DOHH2 (cell line): ENCODE measurements around the gene PPFIA4.

Experiments used
- H3F3A ChIP-seq: fragments of 200-600 bp; sonication (generic), shearing (Covaris generic); 2 replicates; pipeline ENCODE4 v1.6.0; 2016; ENCODE audit warnings: antibody characterized with exemption, mild to moderate bottlenecking; ENCODE audit not compliant: control insufficient read depth, insufficient read depth
- H3K27ac ChIP-seq: fragments of 200-600 bp; sonication (generic); 2 replicates; pipeline ENCODE4 v1.5.1; 2014; ENCODE audit warnings: low read depth, mild to moderate bottlenecking, low read length, moderate library complexity
- H3K27me3 ChIP-seq: fragments of 200-600 bp; sonication (generic); 2 replicates; pipeline ENCODE4 v1.6.1; 2014; ENCODE audit warnings: mild to moderate bottlenecking, low read length, mixed read lengths; ENCODE audit not compliant: control insufficient read depth
- H3K36me3 ChIP-seq: fragments of 200-600 bp; sonication (generic); 2 replicates; pipeline ENCODE4 v1.6.1; 2014; ENCODE audit warnings: mild to moderate bottlenecking, low read length, moderate library complexity, mixed read lengths; ENCODE audit not compliant: control insufficient read depth
- H3K4me1 ChIP-seq: fragments of 200-600 bp; sonication (generic); 2 replicates; pipeline ENCODE4 v1.6.1; 2014; ENCODE audit warnings: mild to moderate bottlenecking, low read length, mixed read lengths; ENCODE audit not compliant: control insufficient read depth
- H3K4me2 ChIP-seq: fragments of 200-600 bp; sonication (generic); 2 replicates; pipeline ENCODE4 v1.6.0; 2014; ENCODE audit warnings: mild to moderate bottlenecking, low read length, moderate library complexity
- H3K4me3 ChIP-seq: fragments of 200-600 bp; sonication (generic); 2 replicates; pipeline ENCODE4 v1.5.1; 2014; ENCODE audit warnings: mild to moderate bottlenecking, low read length, mixed read lengths
- H3K79me2 ChIP-seq: fragments of 200-600 bp; sonication (generic); 2 replicates; pipeline ENCODE4 v1.6.1; 2014; ENCODE audit warnings: mild to moderate bottlenecking, low read length, mixed read lengths; ENCODE audit not compliant: control insufficient read depth
- H3K9me2 ChIP-seq: fragments of 200-600 bp; sonication (generic); replicated peaks from 2 replicates; pipeline ENCODE4 v1.6.1; 2014; ENCODE audit warnings: mild to moderate bottlenecking, low read length, mixed read lengths; ENCODE audit not compliant: control insufficient read depth
- H3K9me3 ChIP-seq: fragments of 200-600 bp; sonication (generic); 2 replicates; pipeline ENCODE4 v1.6.1; 2014; ENCODE audit warnings: antibody characterized with exemption, low read length, mixed read lengths; ENCODE audit not compliant: control insufficient read depth, insufficient read depth
- H4K20me1 ChIP-seq: fragments of 200-600 bp; sonication (generic); 2 replicates; pipeline ENCODE4 v1.6.0; 2014; ENCODE audit warnings: low read depth, mild to moderate bottlenecking, antibody characterized with exemption, low read length, moderate library complexity; ENCODE audit not compliant: control insufficient read depth, insufficient read depth
- EZH2phosphoT487 ChIP-seq: fragments of 200-600 bp; sonication (generic); IDR thresholded peaks from 2 replicates; pipeline ENCODE4 v1.6.1; 2017; ENCODE audit warnings: borderline replicate concordance, mild to moderate bottlenecking, antibody characterized with exemption, low read length, moderate library complexity, mixed read lengths
- TF ChIP-seq, protein P1 (sequence below): fragments of 200-600 bp; sonication (generic); IDR thresholded peaks from one replicate; pipeline ENCODE4 v1.5.1; 2014; ENCODE audit warnings: antibody characterized with exemption, mild to moderate bottlenecking, low read depth, low read length; ENCODE audit not compliant: poor library complexity, severe bottlenecking

The PPFIA4 gene

DNA sequence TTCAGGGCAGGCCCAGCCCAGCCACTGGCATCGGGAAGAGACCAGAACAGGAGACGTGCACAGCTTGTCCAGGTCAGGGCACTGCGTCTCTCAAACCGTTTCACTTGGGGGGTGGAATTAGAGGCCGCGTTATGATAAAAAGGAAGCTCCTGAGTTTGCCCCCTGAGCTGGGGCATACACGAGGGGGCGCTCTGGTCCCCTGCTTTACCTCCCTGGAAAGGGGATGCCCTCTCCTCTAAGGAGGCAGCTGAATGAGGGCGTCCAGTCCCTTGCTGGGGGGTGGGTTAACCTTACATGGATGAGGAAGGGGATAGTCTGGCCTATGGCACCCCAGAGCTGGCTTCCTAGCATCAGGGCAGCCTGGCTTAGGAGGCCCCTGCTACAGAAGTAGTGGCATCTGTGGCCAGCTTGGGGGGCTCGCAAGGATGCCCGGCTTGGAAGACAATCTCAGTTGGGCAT is 57.2 kb downstream of the PPFIA4 start:
- Histone ChIP-seq H3K9me2 (no peaks in the 10 kb centered on the region), H3K27ac (no peak overlapping the region), H3K36me3 (no peaks in the 10 kb centered on the region), H3K79me2 (no peaks in the 10 kb centered on the region), H4K20me1 (no peaks in the 10 kb centered on the region), H3K9me3 (no peaks in the 10 kb centered on the region), H3K27me3 (peaks cover 11% of the 10 kb centered on the region), H3K4me1 (no peaks in the 10 kb centered on the region), H3K4me3 (no peak overlapping the region), H3F3A (no peaks in the 10 kb centered on the region), H3K4me2 (no peak overlapping the region)
- TF ChIP-seq, protein P1, sequence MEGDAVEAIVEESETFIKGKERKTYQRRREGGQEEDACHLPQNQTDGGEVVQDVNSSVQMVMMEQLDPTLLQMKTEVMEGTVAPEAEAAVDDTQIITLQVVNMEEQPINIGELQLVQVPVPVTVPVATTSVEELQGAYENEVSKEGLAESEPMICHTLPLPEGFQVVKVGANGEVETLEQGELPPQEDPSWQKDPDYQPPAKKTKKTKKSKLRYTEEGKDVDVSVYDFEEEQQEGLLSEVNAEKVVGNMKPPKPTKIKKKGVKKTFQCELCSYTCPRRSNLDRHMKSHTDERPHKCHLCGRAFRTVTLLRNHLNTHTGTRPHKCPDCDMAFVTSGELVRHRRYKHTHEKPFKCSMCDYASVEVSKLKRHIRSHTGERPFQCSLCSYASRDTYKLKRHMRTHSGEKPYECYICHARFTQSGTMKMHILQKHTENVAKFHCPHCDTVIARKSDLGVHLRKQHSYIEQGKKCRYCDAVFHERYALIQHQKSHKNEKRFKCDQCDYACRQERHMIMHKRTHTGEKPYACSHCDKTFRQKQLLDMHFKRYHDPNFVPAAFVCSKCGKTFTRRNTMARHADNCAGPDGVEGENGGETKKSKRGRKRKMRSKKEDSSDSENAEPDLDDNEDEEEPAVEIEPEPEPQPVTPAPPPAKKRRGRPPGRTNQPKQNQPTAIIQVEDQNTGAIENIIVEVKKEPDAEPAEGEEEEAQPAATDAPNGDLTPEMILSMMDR, result peak; percentile 30
- TF ChIP-seq EZH2phosphoT487, result no peak

DNA sequence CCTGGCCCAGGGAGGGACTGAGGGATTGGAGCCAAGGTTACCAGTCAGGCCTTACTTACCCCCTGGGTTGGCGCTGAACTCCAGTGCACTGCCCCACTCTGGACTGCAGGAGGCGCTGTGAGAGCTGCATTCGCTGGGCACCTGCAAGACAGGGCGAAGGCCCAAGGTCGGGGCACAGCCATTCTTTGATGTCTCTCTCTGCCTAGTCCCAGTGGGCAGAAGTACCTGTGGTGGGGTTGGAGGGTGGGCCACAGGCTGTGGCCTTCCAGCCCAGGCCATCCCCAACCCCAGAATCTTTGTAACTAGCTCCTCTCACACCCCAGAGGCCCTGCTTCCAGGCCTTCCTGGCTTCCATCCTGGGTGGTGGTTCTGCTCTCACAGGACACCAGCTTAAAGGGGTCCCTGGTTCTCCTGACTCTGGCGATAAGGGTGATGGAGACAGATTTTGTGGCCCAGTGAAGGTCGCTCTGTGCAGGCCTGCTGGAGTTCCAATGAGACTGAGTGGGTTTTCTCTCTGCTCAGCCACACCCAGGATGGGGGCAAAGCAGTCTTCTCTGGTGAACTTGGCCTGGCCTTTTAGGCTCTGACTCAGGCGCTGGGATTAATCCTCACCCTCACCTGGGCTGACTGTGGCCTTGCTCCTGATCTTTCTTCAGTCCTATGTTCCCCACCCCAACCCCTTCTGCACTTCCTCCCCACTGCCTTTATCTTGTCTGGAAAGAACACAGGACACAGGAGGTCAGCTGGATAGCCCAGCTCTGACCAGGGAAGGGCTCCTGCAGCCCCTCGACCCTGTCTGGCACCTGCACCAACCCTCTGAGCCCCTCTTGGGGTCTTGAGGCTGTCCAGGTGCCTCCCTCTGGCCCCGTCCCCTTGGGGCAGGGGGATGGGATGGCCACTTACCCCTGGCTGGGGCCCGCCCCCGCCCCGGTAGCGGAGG is 58.6 kb downstream of the PPFIA4 start:
- TF ChIP-seq EZH2phosphoT487, result no peak
- TF ChIP-seq, protein P1, result peak; percentile 90
- Histone ChIP-seq H3K79me2 (no peaks in the 10 kb centered on the region), H3K4me1 (no peaks in the 10 kb centered on the region), H3F3A (no peaks in the 10 kb centered on the region), H3K9me3 (no peaks in the 10 kb centered on the region), H3K4me2 (no peak overlapping the region), H3K27me3 (peaks cover 16% of the 10 kb centered on the region), H3K27ac (no peak overlapping the region), H3K36me3 (no peaks in the 10 kb centered on the region), H3K9me2 (no peaks in the 10 kb centered on the region), H3K4me3 (no peak overlapping the region), H4K20me1 (no peaks in the 10 kb centered on the region)

DNA sequence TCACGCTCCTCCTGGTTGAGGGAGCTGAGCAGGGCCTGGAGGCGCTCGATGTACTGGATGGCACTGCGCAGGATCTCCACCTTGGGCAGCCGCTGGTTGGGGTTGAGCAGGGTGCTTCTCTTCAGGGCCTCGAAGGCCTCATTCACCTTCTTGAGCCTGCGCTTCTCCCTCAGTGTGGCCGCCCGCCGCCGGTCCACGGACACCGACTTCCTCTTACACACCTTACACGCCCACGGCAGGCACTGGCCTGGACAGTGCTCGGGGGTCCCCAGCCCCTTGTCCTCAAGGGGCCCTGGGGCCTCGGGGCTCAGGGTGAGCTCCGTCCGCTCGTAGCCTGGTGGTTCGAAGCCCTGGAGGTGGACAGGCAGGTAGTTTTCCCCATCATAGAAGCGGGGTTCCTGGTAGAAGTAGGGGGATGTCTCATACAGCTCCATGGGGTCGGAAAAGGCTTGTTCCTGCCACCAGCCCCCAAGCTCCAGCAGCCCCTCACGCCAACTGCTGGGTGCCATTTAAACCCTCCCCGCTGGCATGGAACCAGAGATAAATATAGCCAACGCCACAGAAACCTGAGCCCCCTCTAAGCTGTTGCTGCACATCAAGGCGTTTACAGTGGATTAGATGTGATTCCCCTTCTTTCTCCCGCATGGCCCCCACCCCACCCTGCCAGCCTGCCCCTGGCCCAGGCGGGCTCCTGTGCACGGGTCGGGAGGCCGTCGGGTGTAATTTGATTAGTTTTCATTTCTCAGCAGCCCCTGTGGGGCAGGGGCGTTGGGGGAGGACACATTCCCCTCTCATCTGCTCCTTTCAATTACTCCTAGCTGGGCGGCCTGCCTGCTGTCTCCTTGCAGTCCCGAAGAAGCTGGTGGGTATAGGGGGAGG is 59.5 kb downstream of the PPFIA4 start, which contains the start of gene MYOG:
Gene MYOG, minus strand, starts transcription at position 485 of the 879 bp plus-strand sequence. Its CDS starts 51 bp downstream, at position 434.
- no peaks in the 10 kb centered on the region for H3K79me2 ChIP-seq
- H3K9me2 ChIP-seq, result no peaks in the 10 kb centered on the region
- H3K27ac ChIP-seq, result no peak within 1 kb of the TSS
- no peaks in the 10 kb centered on the region for H3K4me1 ChIP-seq
- H3K27me3 ChIP-seq, result peaks cover 13% of the 10 kb centered on the region
- H3K4me2 ChIP-seq, result no peak within 1 kb of the TSS
- TF ChIP-seq, protein P1, result no peak
- no peak for TF ChIP-seq EZH2phosphoT487
- no peaks in the 10 kb centered on the region for H4K20me1 ChIP-seq
- no peak within 1 kb of the TSS for H3K4me3 ChIP-seq
- no peaks in the 10 kb centered on the region for H3K36me3 ChIP-seq
- no peaks in the 10 kb centered on the region for H3K9me3 ChIP-seq
- H3F3A ChIP-seq, result no peaks in the 10 kb centered on the region
